Ureter (tissue), 1 donor: Measurements from ENCODE around the gene CHP1. TPM values are rescaled to one million over a fixed set of nuclear protein-coding genes. Genes with fewer than 3 reads are reported as not detected.
"Not testable (repeated sequence)": the region's sequence is repeated elsewhere in the genome, so short reads cannot be mapped to it uniquely, and the experiment has no call there.

Experiments
- DNase-seq: peaks from one replicate; pipeline ENCODE4 v3.0.0-alpha.2; 2020; ENCODE audit warnings: low spot score
- total RNA-seq: library from RNA; stranded (reverse); gene quantifications from one replicate; pipeline ENCODE4 v1.2.4, GENCODE V29; 2023
- donor health status: DM: yes; HTN: yes; CAD: no.

Gene CHP1
- total RNA-seq, 1 donor from 2014 or later = 146 TPM

GRCh38 chr15:41256577-41257038, 25.5 kb downstream of the CHP1 start:
- no peak for DNase-seq

GRCh38 chr15:41258750-41259471, 27.8 kb downstream of the CHP1 start:
- no peak for DNase-seq

DNA sequence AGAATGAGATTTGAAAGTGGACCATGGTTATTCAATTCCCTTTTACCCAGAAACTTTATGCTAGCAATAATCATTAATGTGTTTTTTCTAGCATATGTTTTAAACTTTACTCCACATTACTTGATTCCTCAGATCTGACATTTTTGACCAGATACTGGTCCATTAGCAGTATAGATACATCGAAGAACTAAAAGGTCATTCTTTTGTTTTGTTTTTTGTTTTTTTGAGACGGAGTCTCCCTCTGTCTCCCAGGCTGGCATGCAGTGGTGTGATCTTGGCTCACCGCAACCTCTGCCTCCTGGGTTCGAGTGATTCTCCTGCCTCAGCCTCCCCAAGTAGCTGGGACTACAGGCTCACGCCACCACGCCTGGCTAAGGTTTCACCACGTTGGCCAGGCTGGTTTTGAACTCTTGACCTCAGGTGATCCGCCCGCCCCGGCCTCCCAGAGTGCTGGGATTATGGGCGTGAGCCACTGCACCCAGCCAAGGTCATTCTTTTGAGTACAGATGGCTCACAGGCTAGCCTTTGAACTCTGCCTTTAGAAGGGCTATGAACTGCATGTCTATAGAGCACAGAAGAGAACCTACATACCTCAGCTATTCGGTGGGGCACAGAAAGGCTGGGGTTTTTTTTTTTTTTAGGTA, 28.6 kb downstream of the CHP1 start:
- no peak for DNase-seq

- not testable (repeated sequence) for DNase-seq
These were observed 29.9 kb downstream of the CHP1 start for GRCh38 chr15:41260924-41261323.

DNA sequence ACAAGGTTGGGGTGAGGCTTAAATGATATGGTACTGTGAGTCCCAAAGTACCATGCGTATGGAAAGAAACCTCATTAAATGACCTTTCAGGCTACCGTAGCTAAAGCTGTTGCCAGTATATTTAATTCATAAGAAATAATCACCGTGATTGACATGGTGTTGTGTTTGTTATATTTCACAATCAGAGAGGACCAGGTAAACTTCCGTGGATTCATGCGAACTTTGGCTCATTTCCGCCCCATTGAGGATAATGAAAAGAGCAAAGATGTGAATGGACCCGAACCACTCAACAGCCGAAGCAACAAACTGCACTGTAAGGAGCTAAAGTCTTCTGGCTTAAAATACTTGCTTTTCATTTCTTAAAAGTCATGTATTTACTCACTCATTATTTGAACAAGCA, 31.5 kb downstream of the CHP1 start:
- no peak for DNase-seq

GRCh38 chr15:41263891-41264351, 32.9 kb downstream of the CHP1 start:
- no peak for DNase-seq

GRCh38 chr15:41269887-41270286, 38.8 kb downstream of the CHP1 start:
- no peak for DNase-seq

GRCh38 chr15:41276831-41277230, 45.8 kb downstream of the CHP1 start:
- DNase-seq = no peak

GRCh38 chr15:41278319-41278718, 47.3 kb downstream of the CHP1 start:
- no peak for DNase-seq

DNA sequence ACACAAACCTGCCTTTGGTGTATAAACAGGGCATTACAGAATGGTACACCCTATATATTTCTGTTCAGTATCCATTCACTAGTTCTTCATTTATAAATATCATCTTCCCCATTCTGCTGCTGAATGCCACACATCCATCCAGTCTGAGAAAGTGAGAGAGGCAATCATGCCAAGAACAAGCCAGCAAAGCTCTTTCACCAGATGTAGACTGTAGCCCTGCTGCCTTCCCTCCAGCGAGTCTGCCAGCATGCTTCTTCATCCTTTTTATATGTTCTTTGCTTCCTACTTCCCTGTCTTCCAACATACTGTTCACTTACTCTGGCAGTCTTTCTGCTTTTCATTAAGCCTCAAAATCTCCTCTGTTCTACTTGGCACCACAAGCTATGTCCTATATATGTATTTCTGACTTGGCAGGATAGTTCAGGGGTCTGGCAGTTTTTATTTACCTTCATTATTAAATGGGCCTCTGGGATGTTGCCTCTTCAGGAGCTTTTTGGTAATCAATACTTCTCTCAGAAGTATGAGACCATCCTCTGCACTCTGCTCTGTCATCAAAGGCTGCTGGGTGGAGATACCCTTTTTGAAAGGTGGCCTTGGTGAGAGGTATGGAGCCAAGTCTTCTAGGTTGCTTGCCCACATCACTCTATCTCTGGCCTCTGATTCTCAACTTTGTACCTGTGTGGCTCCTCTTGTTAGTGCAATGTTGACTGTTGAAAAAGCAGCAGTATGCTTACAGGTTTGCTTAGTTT, 48.6 kb downstream of the CHP1 start:
- no peak for DNase-seq

GRCh38 chr15:41281236-41281635, 50.2 kb downstream of the CHP1 start:
- no peak for DNase-seq

DNA sequence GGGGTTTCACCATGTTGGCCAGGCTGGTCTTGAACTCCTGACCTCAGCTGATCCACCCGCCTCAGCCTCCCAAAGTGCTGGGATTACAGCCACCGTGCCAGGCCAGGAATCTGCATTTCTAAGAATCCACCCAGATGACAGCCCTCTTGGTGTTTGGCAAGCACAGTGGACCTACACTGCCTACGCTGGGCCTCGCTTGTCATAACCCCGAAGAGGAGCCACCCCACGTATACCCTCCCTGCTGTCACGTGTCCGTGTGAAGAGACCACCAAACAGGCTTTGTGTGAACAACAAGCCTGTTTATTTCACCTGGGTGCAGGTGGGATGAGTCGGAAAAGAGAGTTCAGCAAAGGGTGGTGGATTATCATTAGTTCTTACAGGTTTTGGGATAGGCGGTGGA, 51.4 kb downstream of the CHP1 start:
- DNase-seq = not testable (repeated sequence)

- DNase-seq = not testable (repeated sequence)
These were observed 52.0 kb downstream of the CHP1 start for GRCh38 chr15:41282980-41283652.

GRCh38 chr15:41283653-41284426, 52.8 kb downstream of the CHP1 start:
- DNase-seq = peak; percentile 99

GRCh38 chr15:41284427-41285177, 53.5 kb downstream of the CHP1 start:
- DNase-seq = no peak

DNA sequence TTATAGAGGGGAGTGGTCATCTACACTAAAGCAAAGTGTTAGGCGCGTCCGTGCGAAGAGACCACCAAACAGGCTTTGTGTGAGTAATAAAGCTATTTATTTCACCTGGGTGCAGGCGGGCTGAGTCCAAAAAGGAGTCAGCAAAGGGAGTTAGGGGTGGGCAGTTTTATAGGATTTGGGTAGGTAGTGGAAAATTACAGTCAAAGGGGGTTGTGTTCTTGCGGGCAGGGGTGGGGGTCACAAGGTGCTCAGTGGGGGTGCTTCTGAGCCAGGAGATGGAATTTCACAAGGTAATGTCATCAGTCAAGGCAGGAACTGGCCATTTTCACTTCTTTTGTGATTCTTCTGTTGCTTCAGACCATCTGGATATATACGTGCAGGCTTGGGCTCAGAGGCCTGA, 54.2 kb downstream of the CHP1 start:
- no peak for DNase-seq

DNA sequence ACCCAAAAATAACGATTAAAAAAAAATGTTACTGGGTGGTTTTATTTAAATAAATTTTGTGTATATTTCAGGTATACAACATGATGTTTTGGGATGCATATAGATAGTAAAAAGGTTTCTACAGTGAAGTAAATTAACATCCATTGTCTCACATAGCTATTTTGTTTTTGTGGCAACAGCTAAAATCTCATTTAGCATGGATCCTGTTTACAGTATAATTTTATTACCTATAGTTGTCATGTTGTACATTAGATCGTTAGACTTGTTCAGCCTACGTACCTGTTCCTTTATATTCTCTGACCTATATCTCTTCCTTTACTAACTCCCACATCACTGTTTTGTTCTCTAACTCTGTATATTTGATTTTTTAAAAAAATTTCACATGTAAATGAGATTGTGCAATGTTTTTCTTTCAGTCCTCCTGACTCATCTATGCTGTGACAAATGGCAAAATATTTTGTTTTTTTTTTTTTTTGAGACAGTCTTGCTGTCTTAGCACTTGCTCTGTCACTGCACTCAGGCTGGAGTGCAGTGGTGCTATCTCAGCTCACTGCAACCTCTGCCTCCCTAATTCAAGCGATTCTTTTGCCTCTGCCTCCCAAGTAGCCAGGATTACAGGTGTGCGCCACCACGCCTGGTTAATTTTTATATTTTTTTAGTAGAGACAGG, 55.7 kb downstream of the CHP1 start:
- DNase-seq = no peak

DNA sequence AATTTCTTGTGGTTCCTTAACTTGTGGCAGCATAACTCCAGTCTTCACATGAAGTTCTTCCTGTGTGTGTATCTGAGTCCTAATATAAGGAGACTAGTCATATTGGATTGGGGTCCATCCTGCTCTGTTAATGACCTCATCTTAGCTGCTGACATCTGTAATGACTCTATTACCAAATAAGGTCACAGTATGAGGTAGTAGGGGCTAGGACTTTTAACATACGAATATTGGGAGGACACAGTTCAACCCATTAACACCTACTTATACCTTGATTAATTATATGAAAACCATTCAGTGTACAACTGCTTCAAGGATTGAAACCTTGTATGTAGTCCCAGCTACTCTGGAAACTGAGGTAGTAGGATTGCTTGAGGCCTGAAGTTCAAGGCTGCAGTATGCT, 57.4 kb downstream of the CHP1 start:
- no peak for DNase-seq

- no peak for DNase-seq
These were observed 58.9 kb downstream of the CHP1 start for GRCh38 chr15:41289953-41290352.

DNA sequence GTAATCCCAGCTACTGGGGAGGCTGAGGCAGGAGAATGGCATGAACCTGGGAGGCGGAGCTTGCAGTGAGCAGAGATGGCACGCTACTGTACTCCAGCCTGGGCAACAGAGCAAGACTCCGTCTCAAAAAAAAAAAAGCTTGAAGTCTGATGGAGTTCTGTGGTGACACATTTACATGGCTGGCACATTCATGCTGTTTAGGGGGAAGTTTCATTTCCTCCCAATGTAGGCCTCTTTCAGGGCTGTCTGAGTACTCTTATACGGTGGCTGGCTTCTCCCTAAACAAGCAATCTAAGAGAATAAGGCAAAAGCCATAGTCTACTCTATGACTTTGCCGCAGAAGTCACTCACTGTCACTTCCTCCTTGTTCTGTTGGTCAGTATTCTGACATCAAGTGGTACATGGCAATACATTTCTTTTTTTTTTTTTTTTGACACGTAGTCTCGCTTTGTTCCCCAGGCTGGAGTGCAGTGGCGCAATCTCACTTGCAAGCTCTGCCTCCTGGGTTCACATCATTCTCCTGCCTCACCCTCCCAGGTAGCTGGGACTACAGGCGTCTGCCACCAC, 60.1 kb downstream of the CHP1 start:
- no peak for DNase-seq
